ENCODE data around the gene TDRD9.

The TDRD9 gene

DNA sequence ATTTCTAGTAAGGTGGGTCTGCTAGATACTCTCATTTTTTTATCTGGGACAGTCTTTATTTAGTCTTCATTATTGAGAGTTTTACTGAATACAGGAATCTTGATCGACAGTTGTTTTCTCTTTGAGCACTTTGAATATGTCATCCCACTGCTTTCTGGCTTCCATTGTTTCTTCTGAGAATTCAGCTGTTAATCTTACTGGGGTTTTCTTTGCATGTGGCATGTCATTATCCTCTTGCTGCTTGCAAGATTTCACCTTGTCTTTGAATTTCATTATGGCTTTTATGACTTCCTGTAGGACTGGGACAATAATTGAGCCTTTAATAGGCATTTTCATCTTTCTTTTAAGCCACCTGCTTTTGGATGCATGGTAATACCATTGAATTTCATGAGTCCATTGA, 60.8 kb downstream of the TDRD9 start:
- Histone ChIP-seq H3K4me3 (ENCODE audit: low read depth in 1 of 2, low read length in 1 of 2) (no peak overlapping the region), H3K4me1 (ENCODE audit: control insufficient read depth in 1 of 2, insufficient read depth in 1 of 2, low read depth in 1 of 2, low read length in 1 of 2) (no peaks in the 10 kb centered on the region), H3K27ac (no peak overlapping the region), H3K27me3 (no peaks in the 10 kb centered on the region), H3K9me3 (no peaks in the 10 kb centered on the region), H3K36me3 (no peaks in the 10 kb centered on the region)
- TF ChIP-seq, protein P1, sequence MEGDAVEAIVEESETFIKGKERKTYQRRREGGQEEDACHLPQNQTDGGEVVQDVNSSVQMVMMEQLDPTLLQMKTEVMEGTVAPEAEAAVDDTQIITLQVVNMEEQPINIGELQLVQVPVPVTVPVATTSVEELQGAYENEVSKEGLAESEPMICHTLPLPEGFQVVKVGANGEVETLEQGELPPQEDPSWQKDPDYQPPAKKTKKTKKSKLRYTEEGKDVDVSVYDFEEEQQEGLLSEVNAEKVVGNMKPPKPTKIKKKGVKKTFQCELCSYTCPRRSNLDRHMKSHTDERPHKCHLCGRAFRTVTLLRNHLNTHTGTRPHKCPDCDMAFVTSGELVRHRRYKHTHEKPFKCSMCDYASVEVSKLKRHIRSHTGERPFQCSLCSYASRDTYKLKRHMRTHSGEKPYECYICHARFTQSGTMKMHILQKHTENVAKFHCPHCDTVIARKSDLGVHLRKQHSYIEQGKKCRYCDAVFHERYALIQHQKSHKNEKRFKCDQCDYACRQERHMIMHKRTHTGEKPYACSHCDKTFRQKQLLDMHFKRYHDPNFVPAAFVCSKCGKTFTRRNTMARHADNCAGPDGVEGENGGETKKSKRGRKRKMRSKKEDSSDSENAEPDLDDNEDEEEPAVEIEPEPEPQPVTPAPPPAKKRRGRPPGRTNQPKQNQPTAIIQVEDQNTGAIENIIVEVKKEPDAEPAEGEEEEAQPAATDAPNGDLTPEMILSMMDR (IDR thresholded peaks at IDR 0.05) = no peak

DNA sequence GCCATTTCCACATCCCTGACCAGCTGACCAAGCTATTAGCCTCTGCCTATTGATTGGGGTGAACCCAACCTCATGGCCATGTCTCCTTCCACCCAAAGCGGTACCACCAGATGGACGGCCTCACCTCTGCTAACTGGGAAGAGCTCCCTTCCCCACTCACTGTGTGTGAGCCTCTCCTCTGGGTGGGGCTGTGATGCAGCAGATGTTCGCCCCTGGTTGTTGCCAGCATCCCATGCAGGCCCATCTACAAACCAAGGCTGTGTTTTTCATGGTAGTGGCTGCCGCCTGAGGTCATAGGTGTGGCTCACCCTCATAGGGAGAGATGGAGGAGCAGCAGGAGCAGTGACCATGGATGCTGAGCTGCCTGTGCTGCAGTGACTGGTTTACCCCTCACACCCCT, 61.7 kb downstream of the TDRD9 start:
- no peak overlapping the region for H3K4me3 ChIP-seq (ENCODE audit: low read depth in 1 of 2, low read length in 1 of 2)
- no peaks in the 10 kb centered on the region for H3K4me1 ChIP-seq (ENCODE audit: control insufficient read depth in 1 of 2, insufficient read depth in 1 of 2, low read depth in 1 of 2, low read length in 1 of 2)
- TF ChIP-seq, protein P1 (IDR thresholded peaks at IDR 0.05) = no peak
- no peaks in the 10 kb centered on the region for H3K27me3 ChIP-seq
- no peaks in the 10 kb centered on the region for H3K36me3 ChIP-seq
- H3K9me3 ChIP-seq = no peaks in the 10 kb centered on the region
- no peak overlapping the region for H3K27ac ChIP-seq

DNA sequence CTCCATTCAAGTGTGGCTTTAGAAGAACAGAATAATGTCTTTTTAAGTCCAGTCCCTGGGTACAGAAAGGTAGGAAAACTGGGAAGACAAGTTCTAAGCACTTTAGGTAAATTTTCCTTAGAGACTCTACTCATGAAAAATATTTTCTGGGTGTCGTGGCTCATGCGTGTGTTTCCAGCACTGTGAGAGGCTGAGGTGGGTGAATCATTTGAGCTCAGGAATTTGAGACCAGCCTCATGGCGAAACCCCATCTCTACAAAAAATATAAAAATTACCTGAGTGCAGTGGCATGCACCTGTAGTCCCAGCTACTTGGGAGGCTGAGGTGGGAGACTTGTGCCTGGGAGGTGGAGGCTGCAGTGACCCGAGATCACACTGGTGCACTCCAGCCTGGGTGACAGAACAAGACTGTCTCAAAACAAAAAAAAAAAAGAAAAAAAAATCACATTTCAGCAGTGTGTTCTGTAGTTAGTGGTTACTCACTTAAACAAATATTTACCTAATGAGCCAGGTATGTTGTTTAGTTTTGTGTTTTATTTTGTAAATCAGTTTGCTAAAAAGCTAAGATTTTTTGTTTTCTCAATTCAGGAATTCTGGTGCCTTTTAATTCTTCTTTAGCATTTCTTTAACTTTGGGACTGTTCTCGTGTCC, 66.4 kb downstream of the TDRD9 start:
- Histone ChIP-seq H3K9me3 (no peaks in the 10 kb centered on the region), H3K4me3 (ENCODE audit: low read depth in 1 of 2, low read length in 1 of 2) (no peak overlapping the region), H3K4me1 (ENCODE audit: control insufficient read depth in 1 of 2, insufficient read depth in 1 of 2, low read depth in 1 of 2, low read length in 1 of 2) (no peaks in the 10 kb centered on the region), H3K36me3 (no peaks in the 10 kb centered on the region), H3K27me3 (no peaks in the 10 kb centered on the region), H3K27ac (no peak overlapping the region)
- TF ChIP-seq, protein P1 (IDR thresholded peaks at IDR 0.05) = no peak

DNA sequence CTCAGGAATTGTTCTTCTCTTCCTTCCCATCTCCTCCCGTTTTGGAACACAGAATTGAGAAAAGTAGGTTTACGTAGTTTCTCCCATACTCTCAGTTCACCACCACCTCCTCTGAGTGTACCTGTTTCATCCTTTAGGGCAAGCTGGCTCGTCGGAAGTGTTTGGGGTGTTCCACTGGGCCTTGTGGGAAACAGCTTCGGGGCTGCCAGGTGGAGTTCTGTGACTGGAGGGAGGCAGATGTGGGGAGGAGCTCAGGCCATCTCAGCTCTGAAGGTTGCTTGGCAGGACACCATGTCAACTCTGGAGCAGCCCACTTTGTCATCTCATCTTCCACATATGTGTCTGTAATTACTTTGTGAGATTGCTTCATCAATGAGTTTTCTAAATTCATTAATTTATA, 67.6 kb downstream of the TDRD9 start:
- no peaks in the 10 kb centered on the region for H3K4me1 ChIP-seq (ENCODE audit: control insufficient read depth in 1 of 2, insufficient read depth in 1 of 2, low read depth in 1 of 2, low read length in 1 of 2)
- TF ChIP-seq, protein P1 (IDR thresholded peaks at IDR 0.05) = no peak
- no peaks in the 10 kb centered on the region for H3K36me3 ChIP-seq
- no peak overlapping the region for H3K4me3 ChIP-seq (ENCODE audit: low read depth in 1 of 2, low read length in 1 of 2)
- no peaks in the 10 kb centered on the region for H3K27me3 ChIP-seq
- no peaks in the 10 kb centered on the region for H3K9me3 ChIP-seq
- no peak overlapping the region for H3K27ac ChIP-seq

DNA sequence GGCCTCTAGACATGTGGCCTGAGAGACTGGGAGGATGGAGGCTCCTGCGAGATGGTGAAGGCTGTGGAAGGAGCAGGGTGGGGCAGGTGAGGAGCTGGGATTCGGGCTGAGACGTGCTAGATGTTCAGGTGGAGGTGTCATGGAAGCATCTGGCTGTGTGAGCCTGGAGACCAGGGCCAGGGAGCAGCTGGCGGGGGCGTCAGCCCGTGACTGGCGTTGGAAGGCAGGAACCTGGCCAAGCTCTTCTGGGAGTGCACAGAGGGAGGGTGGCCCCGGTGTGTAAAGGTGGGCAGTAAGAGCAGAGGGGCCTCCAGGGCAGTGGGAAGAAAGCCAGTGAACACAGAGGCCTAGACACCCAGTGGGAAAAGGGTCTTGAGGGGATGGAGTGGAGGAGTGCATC, 69.1 kb downstream of the TDRD9 start:
- no peaks in the 10 kb centered on the region for H3K9me3 ChIP-seq
- no peak overlapping the region for H3K4me3 ChIP-seq (ENCODE audit: low read depth in 1 of 2, low read length in 1 of 2)
- H3K27ac ChIP-seq = no peak overlapping the region
- H3K4me1 ChIP-seq (ENCODE audit: control insufficient read depth in 1 of 2, insufficient read depth in 1 of 2, low read depth in 1 of 2, low read length in 1 of 2) = no peaks in the 10 kb centered on the region
- TF ChIP-seq, protein P1 (IDR thresholded peaks at IDR 0.05) = no peak
- no peaks in the 10 kb centered on the region for H3K27me3 ChIP-seq
- H3K36me3 ChIP-seq = no peaks in the 10 kb centered on the region

All from neutrophil (primary cell).